WTC11 (cell line): Measurements from ENCODE around the gene FGG.

ENCODE experiments used
- CTCF ChIP-seq: fragments of 200-600 bp; IDR thresholded peaks from 2 replicates; pipeline ENCODE4 v1.8.0; 2022; ENCODE audit warnings: antibody characterized with exemption
- FOXK1 ChIP-seq: sonication (generic); formaldehyde crosslinking; IDR thresholded peaks from 2 replicates; pipeline ENCODE4 v1.8.0; 2022; ENCODE audit warnings: mild to moderate bottlenecking, moderate library complexity, missing genetic modification reagents
- JUN ChIP-seq: sonication (generic); formaldehyde crosslinking; IDR thresholded peaks from 2 replicates; pipeline ENCODE4 v1.8.0; 2023; ENCODE audit warnings: mild to moderate bottlenecking, missing genetic modification reagents
- MLX ChIP-seq: sonication (generic); formaldehyde crosslinking; IDR thresholded peaks from 2 replicates; pipeline ENCODE4 v1.8.1; 2023; ENCODE audit warnings: mild to moderate bottlenecking, missing genetic modification reagents, moderate library complexity
- TF ChIP-seq, protein P1 (sequence below): sonication (generic); formaldehyde crosslinking; IDR thresholded peaks from 2 replicates; pipeline ENCODE4 v1.8.0; 2022; ENCODE audit warnings: mild to moderate bottlenecking, missing genetic modification reagents

DNA sequence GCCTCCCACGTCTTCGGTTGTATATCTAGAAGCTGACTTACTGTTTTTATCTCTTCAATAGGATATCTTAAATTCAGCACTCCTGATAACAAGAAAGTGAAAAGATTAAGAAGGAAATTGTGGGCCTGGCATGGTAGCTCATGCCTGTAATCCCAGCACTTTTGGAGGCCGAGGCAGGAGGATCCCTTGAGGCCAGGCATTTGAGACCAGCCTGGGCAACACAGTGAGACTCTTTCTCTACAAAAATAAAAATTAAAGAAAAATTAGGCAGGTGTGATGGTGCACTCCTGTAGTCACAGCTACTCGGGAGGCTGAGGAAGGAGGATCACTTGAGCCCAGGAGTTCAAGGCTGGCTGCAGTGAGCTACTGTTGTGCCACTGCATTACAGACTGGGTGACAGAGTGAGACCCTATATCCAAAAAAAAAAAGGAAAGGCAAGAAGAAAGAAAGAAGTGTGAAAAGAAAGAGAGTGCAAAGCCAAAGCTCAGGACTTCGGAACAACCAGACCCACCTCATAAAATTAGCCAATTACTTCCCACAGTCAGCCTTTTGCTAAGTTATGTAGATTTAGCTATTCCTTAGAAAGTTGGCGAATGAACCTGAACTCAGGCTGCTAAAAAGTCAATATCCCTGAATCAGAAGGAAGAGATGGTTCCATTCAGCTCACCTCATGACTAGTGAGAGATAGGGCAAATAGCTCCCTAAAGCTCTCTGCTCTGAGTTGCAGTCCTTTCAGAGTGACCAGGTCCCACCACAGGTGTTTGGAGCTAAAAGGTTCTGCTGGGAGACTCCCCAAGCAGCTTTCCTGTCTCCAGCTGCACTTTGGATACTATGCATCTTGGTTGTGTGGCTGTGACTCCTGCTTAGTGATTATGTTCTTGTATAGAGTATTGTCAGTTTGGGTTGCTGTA, 9.2 kb downstream of the FGG start:
- TF ChIP-seq CTCF (no peak), JUN (CRISPR knock-in tag) (no peak), MLX (CRISPR knock-in tag) (no peak), FOXK1 (CRISPR knock-in tag) (no peak)
- TF ChIP-seq, protein P1, sequence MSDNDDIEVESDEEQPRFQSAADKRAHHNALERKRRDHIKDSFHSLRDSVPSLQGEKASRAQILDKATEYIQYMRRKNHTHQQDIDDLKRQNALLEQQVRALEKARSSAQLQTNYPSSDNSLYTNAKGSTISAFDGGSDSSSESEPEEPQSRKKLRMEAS = no peak
